Brain microvascular endothelial cell (primary cell): Measurements from ENCODE around the gene GZMH.

Experiments
- DNase-seq: peaks from one replicate; pipeline ENCODE4 v3.0.0-alpha.2; 2020
- H3K27ac ChIP-seq: fragments of 250-450 bp; sonication (Bioruptor Pico); 2 replicates; pipeline ENCODE4 v1.5.1; 2020; ENCODE audit warnings: mild to moderate bottlenecking, moderate library complexity
- H3K27me3 ChIP-seq: fragments of 250-450 bp; sonication (Bioruptor Pico); replicated peaks from 2 replicates; pipeline ENCODE4 v1.5.1; 2020; ENCODE audit warnings: mild to moderate bottlenecking
- H3K36me3 ChIP-seq: fragments of 250-450 bp; sonication (Bioruptor Pico); replicated peaks from 2 replicates; pipeline ENCODE4 v1.5.1; 2020; ENCODE audit warnings: mild to moderate bottlenecking
- H3K4me3 ChIP-seq: 2 replicates; pipeline ENCODE4 v1.5.1; 2011; ENCODE audit warnings: low read depth, mild to moderate bottlenecking, control low read depth, low read length, moderate library complexity
- in situ Hi-C: cut with HindIII; loops from 2 replicates; pipeline ENCODE4 v1.10.0; 2017; ENCODE audit warnings: low sequenced_read_pairs, low pct_ligation_motif_present
- TF ChIP-seq, protein P1 (sequence below): IDR thresholded peaks from 2 replicates; pipeline ENCODE4 v1.5.1; 2011; ENCODE audit warnings: low read depth, mild to moderate bottlenecking, moderate library complexity, low read length, control low read depth, inconsistent platforms; ENCODE audit errors: missing control alignments

The GZMH gene

DNA sequence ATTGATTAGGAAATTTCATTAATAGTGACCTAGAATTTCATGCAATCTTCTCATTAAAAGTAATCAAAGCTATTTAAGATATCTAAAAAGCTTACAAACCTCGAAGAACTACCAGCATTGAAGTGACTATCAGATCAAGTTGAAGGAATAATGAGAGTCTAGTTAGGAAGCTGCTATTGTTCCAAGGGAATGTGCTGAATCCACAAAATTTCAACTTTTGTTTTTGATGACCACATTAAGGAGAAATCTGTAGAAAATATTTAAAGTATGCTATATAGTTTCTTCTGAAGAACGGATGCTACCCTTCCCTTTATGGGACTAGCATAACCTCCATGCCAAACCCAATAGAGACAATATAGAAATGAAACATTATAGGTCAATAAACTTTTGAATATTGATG is 30.9 kb downstream of the GZMH start:
- H3K4me3 ChIP-seq, result no peak overlapping the region
- TF ChIP-seq, protein P1, sequence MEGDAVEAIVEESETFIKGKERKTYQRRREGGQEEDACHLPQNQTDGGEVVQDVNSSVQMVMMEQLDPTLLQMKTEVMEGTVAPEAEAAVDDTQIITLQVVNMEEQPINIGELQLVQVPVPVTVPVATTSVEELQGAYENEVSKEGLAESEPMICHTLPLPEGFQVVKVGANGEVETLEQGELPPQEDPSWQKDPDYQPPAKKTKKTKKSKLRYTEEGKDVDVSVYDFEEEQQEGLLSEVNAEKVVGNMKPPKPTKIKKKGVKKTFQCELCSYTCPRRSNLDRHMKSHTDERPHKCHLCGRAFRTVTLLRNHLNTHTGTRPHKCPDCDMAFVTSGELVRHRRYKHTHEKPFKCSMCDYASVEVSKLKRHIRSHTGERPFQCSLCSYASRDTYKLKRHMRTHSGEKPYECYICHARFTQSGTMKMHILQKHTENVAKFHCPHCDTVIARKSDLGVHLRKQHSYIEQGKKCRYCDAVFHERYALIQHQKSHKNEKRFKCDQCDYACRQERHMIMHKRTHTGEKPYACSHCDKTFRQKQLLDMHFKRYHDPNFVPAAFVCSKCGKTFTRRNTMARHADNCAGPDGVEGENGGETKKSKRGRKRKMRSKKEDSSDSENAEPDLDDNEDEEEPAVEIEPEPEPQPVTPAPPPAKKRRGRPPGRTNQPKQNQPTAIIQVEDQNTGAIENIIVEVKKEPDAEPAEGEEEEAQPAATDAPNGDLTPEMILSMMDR, result no peak
- H3K27ac ChIP-seq, result no peak overlapping the region
- DNase-seq, result no peak
- in situ Hi-C loops, result no loop called here
- H3K27me3 ChIP-seq, result no peaks in the 10 kb centered on the region
- H3K36me3 ChIP-seq, result no peaks in the 10 kb centered on the region

DNA sequence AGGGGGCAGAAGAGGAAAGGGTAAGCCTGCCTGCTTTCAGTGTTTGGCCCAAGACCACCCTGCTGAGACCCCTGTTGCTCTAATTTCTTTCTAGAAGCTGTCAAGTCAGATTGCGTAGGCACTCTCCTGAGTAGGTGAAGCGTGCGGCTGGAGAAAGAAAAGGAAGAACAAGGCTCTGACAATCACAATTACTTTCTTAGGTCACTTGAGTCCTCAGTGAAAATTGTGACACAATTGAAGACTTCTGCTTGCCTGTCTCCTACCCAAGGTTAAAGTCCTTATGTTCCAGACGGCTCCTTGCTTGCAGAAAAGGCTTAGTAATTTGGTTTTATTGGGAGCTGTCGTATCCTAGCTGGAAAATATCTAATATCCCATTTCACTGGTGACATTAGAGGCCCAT is 32.7 kb downstream of the GZMH start:
- no peak for DNase-seq
- Histone ChIP-seq H3K27me3 (no peaks in the 10 kb centered on the region), H3K4me3 (no peak overlapping the region), H3K27ac (no peak overlapping the region), H3K36me3 (no peaks in the 10 kb centered on the region)
- TF ChIP-seq, protein P1, result no peak
- in situ Hi-C loops, result no loop called here

DNA sequence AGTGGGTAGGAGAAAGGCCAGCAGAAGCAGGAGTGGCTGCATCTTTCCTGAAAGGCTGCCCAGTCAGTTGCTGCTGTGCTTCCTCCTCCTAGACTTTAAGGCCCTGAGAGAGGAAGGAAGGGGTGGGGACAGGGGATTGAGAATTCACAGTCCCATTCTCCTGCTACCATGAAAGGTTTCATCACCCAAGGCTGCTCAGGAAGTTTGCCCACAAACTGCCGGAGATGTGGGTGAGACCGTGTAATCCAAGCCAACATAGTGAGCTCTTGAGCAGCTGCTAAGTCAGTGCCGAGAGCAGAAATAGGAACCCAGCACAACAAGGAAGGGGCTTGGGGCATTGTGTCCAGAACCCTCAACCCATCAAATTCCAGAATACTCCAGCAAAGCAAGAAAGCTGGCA is 33.3 kb downstream of the GZMH start, which contains the start of gene CTSG:
Gene CTSG (minus strand): TSS at position 69 of the 400 bp plus-strand sequence. CDS start 27 bp downstream, at position 42.
- H3K4me3 ChIP-seq, result no peak within 1 kb of the TSS
- DNase-seq, result no peak
- in situ Hi-C loops, result no loop called here
- no peak within 1 kb of the TSS for H3K27ac ChIP-seq
- H3K27me3 ChIP-seq, result no peaks in the 10 kb centered on the region
- no peaks in the 10 kb centered on the region for H3K36me3 ChIP-seq
- TF ChIP-seq, protein P1, result no peak

DNA sequence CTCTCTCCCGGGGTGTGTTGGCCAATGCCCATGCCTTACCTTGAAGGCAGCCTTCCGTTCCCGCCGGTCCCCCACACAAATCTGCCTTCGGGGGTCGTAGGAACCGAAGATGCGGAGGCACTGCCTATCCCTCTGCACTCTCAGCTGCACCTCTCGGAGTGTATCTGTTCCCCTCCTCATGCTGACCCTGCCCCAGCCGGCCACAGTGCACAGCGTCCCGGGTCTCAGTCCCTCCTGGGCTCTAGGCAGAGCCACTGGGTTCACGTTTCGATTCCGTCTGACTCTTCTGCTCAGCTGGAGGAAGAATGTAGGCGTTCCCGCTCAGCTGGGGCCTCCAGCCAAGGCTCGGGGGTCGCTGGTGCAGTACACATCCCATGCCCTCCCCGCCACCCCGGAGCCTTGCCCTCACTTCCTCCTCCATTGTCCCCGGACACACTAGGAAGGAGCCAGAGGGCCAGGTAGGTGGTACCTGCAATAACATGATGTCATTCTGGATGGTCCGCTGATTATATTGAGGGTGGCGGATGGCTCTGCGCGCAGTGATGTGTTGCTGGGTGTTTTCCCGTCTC is 35.2 kb downstream of the GZMH start:
- Histone ChIP-seq H3K27me3 (no peaks in the 10 kb centered on the region), H3K27ac (no peak overlapping the region), H3K36me3 (no peaks in the 10 kb centered on the region), H3K4me3 (no peak overlapping the region)
- TF ChIP-seq, protein P1, result no peak
- no peak for DNase-seq
- in situ Hi-C loops, result no loop called here

DNA sequence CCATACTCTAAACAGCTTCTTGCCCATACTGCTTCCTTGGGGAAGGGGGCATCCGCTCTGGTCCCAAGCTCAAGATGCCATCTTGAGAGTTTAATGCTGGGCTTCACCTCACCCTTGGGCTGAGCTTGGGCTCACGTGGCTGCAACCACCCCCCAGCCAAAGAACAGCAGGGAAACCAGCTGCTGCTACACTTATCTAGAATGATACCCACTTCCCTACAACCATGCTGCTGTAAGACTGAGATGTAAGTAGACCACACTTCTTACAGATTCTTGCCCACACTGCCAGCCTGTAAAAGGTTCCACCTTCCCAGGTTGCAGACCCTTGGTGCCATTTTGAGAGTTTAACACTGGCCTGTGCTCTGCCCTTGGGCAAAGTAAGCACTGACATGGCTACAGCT is 43.2 kb downstream of the GZMH start:
- in situ Hi-C loops, result no loop called here
- no peak overlapping the region for H3K27ac ChIP-seq
- H3K4me3 ChIP-seq, result no peak overlapping the region
- no peaks in the 10 kb centered on the region for H3K36me3 ChIP-seq
- no peak for DNase-seq
- H3K27me3 ChIP-seq, result no peaks in the 10 kb centered on the region
- TF ChIP-seq, protein P1, result no peak

DNA sequence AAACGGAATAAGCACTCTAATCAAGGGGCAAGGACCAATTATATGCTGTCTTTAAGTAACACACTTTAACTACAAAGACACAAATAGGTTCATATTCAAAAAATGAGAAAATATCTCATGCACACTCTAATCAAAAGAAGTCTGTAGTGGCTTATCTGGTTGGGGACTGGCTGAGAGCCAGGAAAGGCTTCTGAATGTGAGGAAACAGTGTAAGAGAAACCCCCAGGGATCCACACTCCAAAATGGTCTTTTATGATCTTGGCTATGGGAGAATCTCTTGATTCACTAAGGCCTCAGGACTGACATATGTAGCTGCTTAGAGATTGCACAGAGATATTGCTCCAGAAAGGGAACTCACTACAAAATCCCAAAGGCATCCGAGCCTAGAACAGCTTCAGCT is 43.7 kb downstream of the GZMH start:
- Histone ChIP-seq H3K36me3 (no peaks in the 10 kb centered on the region), H3K4me3 (no peak overlapping the region), H3K27ac (no peak overlapping the region), H3K27me3 (no peaks in the 10 kb centered on the region)
- TF ChIP-seq, protein P1, result no peak
- in situ Hi-C loops, result no loop called here
- DNase-seq, result no peak
